Stimulated activated CD8-positive, alpha-beta memory T cell treated with anti-CD3 and anti-CD28 coated beads, Interleukin-15, amount 100 ng/mL, for 48 hours (primary cell): ENCODE data around the gene RASIP1.
A peak's percentile ranks its signal among the peaks of the same experiment; 100 is the strongest.
"Not testable (repeated sequence)": the region's sequence is repeated elsewhere in the genome, so short reads cannot be mapped to it uniquely, and the experiment has no call there.

Experiments used
- DNase-seq, 2 donors: peaks; one replicate each; pipeline ENCODE4 v3.0.0-alpha.2; 2020; ENCODE audit warnings: low read depth in 2 of 2

RASIP1 gene

DNA sequence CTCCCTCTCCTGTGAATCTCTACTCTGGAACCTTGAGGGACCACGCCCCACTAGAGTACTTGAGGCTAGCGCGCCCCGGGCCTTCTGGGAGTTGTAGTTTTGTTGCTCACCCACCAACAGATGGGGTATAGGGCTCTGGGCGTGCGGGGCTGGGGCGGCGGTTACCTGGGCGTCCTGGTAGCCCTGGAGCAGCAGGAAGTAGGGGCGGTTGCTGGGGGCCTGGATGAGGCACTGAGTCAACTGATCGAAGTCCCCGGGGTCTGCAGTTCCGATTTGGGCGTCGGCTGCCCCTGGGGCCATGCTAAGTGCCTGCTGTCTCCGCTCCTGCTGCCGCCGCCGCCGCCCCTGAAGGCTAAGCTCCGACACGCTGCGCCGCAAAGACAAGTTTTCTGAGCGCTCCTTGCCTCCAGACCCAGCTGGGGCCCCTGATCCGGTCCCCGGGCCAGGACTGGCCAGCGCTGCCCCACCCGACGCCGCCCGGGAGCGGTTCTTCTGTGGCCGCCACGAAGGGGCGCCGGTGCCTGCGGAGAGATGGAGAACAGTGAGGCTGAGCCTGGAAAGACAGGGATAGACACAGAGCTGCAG, 5.3 kb downstream of the RASIP1 start:
- no peak for DNase-seq

DNA sequence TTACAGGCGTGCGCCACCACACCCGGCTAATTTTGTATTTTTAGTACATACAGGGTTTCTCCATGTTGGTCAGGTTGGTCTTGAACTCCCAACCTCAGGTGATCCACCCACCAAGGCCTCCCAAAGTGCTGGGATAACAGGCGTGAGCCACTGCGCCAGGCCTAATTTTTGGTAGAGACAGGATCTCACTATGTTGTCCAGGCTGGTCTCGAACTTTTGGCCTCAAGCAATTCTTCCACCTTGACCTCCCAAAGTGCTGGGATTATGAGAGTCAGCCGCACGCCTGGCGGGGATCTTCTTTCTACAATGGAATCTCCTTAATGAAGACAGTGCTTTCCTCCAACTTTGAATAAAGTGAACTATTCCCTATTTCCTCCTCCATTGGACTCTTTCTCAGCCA, 5.8 kb downstream of the RASIP1 start:
- DNase-seq = no peak

DNA sequence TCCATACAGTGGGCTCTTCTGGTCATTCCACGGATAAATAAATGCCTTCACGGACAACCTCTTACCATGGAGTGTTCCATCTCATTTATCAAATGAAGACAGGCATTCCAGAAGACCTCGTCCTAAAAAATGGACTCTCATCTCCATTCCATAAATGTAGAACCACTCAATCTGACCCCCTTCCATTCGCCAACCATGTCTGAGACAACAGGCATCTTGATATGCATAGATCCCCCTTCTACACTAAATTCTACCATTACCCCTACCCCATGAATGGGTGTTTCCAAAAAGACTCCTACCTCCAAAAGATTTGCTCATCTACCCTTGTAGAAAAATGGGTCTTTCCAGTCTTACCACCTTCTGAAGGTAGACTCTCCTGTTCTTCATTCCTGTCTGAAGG, 9.0 kb downstream of the RASIP1 start:
- DNase-seq = no peak

DNA sequence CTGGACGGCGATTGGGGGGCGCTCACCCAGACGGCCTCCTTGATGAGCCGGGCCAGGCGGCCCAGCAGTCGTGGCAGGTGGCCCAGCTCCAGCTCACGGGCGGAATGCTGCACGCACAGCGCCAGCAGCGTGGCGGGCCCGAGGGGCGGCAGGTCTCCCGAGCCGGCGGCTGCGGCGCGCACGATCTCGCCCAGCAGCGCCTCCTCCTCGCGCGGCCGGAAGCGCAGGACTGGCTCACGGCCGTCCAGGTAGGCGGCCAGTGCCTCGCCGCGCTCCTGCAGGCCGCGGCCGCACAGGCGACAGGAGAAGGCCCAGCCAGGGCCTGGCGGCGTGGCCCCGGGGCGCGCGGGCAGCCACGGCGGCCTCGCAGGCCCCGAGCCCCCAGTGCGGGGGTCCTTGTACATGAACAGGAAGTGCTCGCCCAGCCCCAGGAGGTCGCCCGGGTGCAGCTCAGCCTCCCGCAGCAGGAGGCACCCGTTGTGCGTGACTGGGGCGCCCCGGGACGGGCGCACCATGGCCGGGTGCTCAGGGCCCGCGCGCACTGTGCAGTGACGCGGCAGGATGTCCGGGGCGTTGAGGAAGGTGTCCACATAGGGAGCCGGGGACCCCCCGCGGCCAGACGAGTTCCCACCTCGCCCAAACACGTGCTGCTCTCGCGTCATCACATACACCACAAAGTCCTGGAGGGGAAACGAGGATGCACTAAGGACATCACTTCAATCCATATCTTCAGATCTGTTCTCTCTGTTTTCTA, 11.3 kb downstream of the RASIP1 start:
- DNase-seq = no peak

DNA sequence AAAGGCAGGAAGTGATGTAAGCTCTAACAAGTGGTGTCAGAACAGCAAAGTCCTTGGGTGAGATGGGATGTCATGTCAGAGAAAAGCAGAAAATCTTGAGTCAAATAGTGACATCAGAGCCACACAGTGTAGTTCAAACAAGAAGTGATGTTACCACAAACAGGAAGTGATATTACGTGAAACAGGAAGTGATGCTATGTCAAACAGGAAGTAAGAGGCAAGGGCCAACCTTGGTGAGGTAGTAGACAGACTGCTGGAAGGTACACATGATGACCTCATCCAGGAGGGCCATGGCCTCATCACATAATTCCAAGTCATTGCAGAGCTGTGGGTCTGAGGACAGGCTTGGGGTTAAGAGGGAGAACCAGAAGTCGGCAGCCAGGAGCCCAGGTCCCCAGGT, 13.9 kb downstream of the RASIP1 start:
- no peak for DNase-seq

DNA sequence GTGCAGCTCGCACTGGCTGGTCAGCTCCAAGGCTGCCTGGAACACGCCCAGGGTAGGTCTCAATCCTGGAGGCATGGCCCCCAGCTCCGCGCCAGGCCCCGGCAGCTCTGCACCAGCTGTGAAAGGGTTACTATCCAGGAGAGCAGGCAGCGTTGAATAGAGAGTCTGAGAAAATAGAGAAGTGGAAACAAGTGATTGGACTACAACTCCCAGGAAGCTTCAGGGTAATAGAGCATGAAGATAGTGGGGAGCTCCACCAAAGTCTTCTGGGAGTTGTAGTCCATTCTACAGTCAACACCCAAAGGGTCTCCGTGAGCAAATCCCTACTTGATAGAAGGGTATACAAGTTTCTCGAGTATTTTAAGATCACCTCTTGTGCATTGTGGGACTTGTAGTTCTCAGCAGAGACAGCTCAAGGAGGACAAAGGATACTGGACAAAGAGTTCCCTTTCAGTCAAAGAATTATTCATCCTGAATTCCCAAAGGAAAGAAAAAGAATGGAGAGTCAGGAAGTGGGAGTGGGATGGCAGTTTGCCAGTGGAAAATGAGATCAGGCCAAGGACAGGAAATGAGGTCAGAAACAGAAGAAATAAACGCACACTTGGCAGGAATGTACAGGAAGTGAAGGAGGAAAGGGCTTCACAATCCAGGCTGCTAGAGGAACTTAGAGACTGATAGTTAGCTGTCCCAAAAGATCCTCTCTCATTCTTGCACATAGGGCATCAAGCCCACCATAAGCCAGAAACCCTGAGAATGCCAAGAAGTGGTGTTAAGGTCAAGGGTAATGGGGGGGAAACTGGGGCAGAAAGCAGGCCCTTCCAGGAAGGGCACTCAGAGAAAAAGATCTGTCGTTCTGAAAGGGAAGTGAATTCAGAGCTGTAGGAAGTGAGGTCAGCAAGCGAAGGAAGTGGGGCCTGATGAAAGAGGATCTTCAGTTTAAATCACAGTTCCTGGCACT, 15.3 kb downstream of the RASIP1 start:
- no peak for DNase-seq

DNA sequence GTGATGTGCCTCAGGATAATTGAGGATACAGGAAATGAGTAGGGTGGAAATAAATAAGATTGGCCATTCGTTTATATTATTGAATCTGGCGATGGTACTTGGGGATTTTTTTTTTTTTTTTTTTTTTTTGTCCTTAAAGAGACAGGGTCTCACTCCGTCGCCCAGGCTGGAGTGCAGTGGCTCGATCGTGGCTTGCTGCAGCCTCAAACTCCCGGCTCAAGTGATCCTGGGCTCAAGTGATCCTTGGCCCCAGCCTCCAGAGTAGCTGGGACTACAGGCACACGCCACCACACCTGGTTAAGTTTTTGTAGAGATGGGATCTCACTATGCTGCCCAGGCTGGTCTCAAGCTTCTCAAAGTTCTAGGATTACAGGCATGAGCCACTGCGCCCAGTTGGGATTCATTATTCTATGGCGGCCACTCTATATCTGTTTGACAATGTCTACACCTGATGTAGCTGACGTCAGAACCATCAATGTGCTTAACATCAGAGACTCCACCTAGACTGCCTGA, 18.2 kb downstream of the RASIP1 start:
- DNase-seq = no peak

DNA sequence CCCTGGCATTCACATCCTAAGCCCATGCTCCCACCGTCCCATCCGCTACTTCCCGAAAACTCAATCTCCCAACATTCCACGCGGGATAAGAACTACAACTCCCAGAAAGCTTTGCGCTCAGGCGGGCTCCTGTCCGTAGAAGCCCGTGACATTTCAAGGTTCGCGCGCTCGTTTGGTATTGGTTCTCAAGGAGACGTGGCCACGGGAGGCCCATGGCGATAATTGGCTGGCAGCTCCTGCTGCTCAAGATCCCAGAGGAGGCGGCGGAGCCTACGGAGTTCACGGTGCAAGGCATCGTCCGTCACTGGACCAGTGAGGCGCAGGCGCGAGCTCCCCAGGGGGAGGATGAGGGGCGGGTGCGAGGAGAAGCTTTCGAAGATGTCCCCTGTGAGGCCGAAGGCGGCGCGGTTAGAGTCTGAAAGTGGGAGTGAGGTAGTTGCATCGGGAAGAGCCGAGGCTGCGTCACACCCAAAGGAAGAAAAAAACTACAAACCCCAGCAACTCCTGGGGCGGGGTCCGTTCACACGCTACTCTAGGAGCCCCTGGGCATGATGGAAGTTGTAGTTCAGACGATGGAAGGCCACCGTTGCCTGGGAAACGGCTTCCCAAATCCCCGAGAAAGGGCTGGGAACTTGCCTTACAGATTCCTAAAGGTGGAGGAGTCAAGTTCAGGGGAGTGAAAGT, 19.7 kb downstream of the RASIP1 start:
- DNase-seq = peak; percentile 86 to 91

DNA sequence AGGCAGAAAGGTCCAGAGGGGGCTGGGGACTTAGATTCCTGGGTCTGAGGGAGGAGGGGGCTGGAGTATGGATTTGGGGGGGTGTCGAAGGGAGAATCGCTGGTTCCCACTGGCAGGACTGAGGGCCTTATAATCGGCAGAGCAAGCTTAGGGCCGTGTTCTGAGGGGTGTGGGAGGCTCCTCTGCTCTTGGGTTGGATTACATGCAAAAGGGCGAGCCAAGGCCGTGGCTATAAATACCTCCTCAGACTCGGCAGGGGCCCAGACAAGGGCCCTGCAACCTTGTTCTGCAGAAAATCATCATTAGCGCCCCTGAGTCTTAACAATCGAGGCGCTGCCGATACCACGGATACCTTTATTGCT, 20.2 kb downstream of the RASIP1 start:
- no peak for DNase-seq

DNA sequence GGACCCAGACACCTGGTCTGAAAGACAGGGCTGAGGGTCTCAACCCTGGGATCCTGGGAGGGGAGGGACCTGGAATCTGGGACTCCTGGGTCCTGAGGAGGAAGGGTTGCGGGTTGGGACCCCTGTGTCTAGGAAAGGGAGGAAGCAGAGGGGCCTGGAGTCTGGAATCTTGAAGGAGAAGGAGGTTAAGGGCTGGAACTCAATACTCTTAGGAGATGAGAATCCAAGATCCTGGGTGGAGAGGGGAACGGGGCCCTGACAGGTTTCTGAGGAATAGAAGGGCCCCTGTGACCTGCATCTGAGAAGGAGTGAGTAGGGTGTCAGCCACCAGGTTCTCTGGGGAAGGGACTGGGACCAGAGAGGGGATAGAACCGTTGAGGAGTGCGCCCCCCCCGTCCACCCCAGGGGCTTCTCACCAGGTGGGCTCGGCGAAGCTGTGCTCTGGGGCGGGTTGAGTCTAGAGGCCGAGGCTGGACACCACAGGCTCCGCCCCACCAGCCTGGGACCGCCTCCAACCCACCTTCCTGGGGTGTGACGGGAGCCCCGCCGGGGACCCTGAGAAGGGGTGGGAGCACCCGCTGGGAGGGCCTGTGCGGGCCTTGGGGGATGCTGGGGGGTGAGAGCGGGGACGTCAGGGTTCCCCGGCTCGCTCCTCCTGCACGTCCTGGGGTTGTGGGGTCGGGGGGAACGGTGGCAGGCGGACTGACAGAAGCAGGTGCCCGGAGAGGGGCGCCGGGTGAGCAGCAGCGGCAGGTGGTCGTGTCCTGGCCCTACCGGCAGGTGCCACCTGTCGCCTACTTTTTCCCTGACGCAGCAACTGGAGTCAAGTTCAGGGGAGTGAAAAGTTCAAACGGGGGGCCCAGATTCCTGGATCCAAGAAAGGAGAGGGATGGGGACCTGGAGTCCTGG, 20.9 kb downstream of the RASIP1 start, which contains the start of gene MAMSTR:
MAMSTR (minus strand) TSS at position 463 of the 909 bp plus-strand sequence. CDS start 694 bp downstream, outside the sequence.
- DNase-seq = no peak

DNA sequence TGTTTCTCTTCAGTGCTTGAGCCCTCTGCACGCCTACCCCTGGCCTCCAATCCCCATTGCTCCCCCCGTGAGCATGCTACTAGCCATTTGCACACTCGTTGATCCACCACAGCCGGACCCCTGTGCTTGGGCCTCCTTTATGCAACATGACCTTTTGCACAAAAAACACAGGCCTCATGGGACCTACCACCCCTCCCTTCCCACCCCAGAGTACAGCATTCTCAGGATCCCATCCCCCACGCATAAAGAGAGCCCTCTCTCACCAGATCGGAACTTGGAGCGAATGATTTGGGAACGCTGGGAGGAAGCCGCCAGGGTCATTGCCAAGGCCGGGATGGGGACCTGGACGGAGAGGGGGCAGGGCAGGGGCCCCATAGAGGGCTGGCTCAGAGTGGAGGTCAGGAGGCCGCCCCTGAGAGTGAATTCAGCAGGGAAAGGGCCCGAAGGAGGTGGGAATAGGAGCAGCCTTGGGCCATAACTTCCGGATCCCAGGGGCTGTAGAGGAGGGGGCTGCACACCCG, 21.6 kb downstream of the RASIP1 start:
- no peak for DNase-seq

DNA sequence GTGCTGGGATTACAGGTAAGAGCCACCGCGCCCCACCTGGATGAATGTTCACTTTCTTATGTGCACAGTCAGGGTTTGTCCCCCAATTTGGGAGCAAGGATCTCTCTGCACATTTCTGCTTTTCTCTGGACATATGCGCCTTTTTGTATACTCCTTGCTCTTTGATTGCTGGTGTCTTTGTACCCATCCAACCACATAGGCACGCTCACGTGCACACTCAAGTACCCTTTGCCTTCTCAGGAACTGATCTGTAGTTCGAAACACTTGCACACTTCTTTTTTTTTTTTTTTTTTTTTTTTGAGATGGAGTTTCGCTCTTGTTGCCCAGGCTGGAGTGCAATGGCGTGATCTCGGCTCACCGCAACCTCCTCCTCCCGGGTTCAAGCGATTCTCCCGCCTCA, 22.3 kb downstream of the RASIP1 start:
- DNase-seq = not testable (repeated sequence)

DNA sequence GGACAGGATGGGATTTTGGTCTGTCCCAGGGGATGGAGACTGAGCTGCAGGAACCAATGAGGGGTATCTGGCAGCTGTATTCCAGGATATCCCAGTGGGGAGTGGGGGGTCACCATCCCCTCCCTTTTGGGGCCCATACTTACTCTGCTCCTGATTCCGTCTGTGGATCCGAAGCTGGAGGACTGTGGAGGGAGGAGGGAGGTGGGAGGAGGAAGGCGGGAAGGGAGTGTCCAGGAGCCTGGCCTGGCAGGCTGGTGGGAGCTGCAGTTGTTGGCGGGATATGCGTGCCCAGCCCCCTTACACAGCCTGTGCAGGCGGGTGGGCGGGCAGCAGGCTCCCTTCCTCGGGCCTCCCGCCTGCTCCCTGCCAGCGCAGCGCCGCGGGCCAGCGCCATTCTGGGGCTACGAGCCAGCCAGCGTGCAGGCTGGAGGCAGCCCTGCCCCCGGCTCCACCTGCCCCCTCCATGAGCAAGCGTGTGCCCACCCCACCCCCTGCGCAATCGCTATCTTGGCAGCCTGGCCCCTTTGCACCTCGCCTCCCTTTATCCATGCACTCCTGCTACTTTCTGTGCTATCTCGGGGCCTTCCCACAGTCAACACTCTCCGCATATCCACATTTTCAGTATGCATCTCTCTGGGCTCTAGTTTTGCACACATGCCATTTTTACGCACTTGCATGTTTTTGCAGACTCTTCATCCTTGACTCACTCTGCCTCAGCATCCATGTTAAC, 23.7 kb downstream of the RASIP1 start:
- no peak for DNase-seq

DNA sequence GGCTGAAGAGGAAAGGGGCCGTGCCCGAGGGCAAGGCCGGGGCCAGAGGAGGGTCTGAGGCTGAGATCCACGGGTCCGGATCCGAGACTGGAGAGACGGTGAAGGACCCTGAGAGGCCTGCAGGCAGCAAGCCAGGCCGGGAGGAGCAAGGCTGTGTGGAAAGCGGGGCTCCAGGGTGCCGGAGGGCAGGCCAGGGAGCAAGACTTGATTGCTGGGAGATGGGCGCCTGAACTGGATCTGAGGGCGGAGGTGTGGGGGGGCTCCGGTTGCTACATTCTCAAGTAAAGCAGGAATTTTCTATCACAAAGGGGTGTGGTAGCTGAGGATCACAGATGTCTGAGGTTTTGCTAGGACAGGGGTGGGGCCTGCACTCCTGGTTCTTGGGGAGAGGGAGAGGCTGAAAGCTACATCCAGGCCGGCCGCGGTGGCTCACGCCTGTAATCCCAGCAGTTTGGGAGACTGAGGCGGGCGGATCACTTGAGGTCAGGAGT, 24.7 kb downstream of the RASIP1 start:
- DNase-seq = no peak

DNA sequence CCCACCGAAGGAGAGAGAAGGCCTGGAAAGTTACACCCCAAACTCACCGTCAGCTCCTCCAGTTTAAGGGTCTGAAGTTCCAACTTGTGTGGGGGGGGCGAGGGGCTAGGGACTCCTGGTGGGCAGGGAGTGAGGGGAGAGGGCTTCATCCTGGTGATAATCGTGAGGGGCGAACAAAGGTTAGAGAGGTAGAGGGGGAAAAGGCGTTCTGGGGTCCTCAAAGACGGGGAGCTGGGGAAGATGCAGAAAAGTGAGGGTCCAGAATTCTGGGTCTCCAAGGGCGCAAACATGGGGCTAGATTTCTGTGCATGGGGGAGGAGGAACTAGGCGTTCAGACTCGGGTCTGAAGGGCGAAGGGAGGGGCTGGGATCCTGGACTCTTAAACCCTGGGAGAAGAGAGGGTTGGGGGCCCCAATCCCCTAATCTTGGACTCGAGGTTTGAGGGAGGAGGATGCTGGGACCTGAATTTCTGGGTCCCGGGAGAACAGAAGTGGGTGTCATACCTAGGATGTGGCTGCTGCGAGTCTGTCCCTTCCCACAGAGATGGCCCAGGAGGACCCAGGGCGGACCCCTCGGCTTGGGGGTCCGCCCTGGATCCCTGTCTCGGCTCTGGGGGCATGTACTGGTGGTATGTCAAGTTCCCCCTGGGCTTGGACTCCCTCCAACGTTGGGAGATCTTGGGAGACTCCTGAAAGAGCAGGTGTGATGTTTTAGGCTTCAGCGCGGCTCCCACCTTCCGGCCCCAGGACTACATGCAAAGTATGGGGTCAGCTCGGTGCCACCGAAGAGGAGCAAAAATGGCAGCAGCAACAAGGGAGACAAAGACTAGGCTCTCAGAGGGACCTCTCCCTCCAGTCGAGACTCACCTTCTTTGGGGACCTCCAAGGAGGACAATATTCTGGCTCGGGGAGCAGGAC, 25.4 kb downstream of the RASIP1 start:
- no peak for DNase-seq

DNA sequence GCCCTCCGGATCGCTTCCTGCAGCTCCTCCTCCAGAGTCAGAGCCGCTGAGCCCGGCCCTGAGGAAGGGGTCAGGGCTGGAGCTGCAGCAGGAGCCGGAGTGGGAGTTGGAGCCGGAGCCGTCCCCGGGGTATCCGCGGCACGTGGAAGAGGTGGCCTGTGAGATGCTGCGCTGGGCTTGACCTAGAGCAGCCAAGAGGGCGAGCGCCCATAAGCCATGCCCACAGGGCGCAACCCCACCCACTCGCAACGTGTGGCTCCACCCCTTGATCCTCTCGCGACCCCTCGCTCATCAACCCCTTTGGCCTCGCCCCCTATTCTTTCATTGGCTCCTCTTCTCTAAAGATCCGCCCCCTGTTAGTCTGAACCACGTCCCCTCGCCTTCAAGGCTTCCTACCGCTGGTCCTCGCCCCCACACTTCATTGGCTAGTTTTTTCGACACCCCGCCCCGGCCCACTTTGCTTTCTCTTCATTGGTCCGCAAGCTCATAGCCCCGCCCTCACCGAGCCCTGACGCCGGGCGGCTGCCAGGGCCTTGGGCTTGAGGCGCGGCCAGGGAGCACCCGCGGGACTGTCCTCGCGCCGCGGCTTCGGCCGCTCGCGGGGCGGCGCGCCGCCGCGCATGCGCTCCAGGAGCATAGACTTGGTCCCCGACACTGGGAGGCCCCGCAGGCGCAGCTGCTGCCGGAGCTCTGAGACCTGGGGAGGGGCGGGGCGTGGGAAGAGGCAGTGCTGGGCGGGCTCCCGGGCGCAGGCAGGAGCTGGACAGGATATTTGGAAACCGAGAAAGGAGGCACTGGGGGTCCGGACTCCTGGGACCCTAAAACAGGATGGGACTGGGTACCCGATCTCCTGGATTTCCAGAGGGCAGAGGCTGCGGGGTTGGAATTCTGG, 26.3 kb downstream of the RASIP1 start:
- peak; percentile 98 for DNase-seq
